ENCODE measurements around the gene MIDN.

DNA sequence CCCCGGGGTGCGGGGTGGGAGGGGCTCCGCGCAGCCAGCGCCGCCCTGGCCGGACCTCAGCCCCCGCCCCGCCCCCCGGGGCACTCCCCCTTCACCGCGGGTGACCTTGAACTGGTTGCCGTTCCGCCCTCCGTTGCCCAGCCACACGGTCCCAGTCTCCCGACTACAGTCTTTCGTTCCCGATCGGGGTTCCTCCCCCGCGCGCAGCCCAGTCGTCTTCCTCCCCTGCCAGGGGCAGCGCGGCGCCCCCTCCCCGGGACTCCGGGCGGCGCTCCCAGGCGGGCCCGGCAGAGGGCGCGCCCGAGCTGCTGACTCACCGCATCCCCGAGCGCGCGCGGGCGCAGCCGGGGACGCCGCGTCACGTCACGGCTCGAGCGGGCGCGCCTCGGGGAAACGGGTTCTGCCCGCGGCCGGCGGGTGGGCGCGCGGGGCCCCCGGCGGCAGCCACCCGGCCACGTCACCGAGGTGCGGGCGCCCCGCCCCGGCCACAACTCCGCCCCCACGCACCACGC lies 459 bp downstream of the MIDN start:
- peak in 2 of 3 donors; percentile 6 to 24 for TF ChIP-seq POLR2A (IDR thresholded peaks at IDR 0.05)
- TF ChIP-seq, protein P1, sequence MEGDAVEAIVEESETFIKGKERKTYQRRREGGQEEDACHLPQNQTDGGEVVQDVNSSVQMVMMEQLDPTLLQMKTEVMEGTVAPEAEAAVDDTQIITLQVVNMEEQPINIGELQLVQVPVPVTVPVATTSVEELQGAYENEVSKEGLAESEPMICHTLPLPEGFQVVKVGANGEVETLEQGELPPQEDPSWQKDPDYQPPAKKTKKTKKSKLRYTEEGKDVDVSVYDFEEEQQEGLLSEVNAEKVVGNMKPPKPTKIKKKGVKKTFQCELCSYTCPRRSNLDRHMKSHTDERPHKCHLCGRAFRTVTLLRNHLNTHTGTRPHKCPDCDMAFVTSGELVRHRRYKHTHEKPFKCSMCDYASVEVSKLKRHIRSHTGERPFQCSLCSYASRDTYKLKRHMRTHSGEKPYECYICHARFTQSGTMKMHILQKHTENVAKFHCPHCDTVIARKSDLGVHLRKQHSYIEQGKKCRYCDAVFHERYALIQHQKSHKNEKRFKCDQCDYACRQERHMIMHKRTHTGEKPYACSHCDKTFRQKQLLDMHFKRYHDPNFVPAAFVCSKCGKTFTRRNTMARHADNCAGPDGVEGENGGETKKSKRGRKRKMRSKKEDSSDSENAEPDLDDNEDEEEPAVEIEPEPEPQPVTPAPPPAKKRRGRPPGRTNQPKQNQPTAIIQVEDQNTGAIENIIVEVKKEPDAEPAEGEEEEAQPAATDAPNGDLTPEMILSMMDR (IDR thresholded peaks at IDR 0.05) = peak; percentile 55 to 96 (median 87)

All from body of pancreas (tissue), 4 donors.